Suprapubic skin (tissue), 4 donors: ENCODE measurements around the gene CFL1. TPM values are rescaled to one million over a fixed set of nuclear protein-coding genes. Genes with fewer than 3 reads are reported as not detected.

ENCODE experiments used
- DNase-seq, 2 donors: peaks; one replicate each; pipeline ENCODE4 v3.0.0-alpha.2; 2019; ENCODE audit warnings: low spot score in 2 of 2
- H3K27ac ChIP-seq: fragments of 200-600 bp; sonication (generic); one replicate; pipeline ENCODE4 v1.5.1; 2019
- H3K27me3 ChIP-seq: fragments of 200-600 bp; sonication (generic); one replicate; pipeline ENCODE4 v1.5.1; 2019
- H3K36me3 ChIP-seq: fragments of 200-600 bp; sonication (generic); one replicate; pipeline ENCODE4 v1.5.1; 2019
- H3K4me1 ChIP-seq: fragments of 200-600 bp; sonication (generic); one replicate; pipeline ENCODE4 v1.5.1; 2019
- H3K4me3 ChIP-seq: fragments of 200-600 bp; sonication (generic); one replicate; pipeline ENCODE4 v1.5.1; 2019; ENCODE audit warnings: mild to moderate bottlenecking
- H3K9me3 ChIP-seq: fragments of 200-600 bp; sonication (generic); one replicate; pipeline ENCODE4 v1.5.1; 2019
- EP300 ChIP-seq: sonication (generic); formaldehyde crosslinking; IDR thresholded peaks from one replicate; pipeline ENCODE4 v1.6.1; 2017; ENCODE audit warnings: antibody characterized with exemption
- POLR2A ChIP-seq, 2 donors: fragments of 450-650 bp; IDR thresholded peaks; one replicate each; pipeline ENCODE4 v1.6.1; 2017; ENCODE audit warnings: antibody characterized with exemption in 2 of 2, mild to moderate bottlenecking in 2 of 2, moderate library complexity in 2 of 2
- POLR2AphosphoS5 ChIP-seq, 3 donors: sonication (generic); formaldehyde crosslinking; IDR thresholded peaks; one replicate each; pipeline ENCODE4 v1.6.1; 2017; ENCODE audit warnings: antibody characterized with exemption in 3 of 3
- WGBS: methylation state at CpG from one replicate; pipeline ENCODE4 v1.1.5; 2018; 5-methylcytosine and 5-hydroxymethylcytosine counted together
- total RNA-seq, 4 donors: library from RNA; depleted of rRNA; stranded (reverse); fragments of >200 nt; gene quantifications; one replicate each; pipeline ENCODE4 v1.1.0, GENCODE V29; 2016
- TF ChIP-seq, protein P1 (sequence below), 2 donors: fragments of 200-600 bp in 1 of 2; fragments of 450-650 bp in 1 of 2; sonication (generic) in 1 of 2; IDR thresholded peaks; one replicate each; pipeline ENCODE4 v1.5.1; 2016 to 2019; ENCODE audit warnings: antibody characterized with exemption in 2 of 2, mild to moderate bottlenecking in 1 of 2, moderate library complexity in 1 of 2

Gene CFL1
- total RNA-seq, 4 donors from 2014 or later, result 331 to 608 (median 584) TPM

DNA sequence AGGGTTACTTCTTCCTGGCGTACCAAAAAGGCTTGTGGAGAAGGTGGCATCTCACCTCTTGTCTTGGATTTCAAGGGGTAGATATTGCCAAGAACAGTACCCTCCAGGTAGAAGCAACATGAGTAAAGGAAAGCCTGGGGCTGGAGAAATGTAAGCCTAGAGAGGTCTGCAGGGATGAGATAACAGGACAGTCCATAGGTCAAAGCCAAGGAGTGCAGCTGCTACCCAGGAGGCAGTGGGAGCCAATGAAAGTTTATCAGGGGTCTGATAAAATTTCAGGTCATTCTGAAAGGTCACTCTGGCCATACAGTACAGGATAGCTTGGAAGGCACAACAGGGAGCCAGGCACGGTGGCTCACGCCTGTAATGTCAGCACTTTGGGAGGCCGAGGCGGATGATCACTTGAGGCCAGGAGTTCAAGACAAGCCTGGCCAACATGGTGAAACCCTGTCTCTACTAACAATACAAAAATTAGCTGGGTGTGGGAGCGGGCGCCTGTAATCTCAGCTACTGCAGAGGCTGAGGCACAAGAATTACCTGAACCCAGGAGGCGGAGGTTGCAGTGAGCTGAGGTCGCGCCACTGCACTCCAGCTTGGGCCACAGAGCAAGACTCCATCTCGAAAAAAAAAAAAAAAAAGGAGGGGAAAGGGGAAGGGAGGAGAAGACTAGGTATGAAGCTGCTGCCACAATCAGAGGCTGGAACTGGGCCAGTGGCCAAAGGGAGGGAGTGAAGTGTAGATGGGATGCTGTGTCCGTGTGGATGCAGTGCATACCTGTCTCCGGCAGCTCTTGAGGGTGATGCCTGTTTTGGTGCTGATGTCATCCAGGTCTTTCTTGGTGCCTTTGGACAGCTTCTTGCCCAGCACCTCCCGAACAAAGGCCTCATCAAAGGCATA is 29.1 kb upstream of the CFL1 start:
- Histone ChIP-seq H3K9me3 (no peaks in the 10 kb centered on the region), H3K4me1 (peaks cover 43% of the 10 kb centered on the region), H3K27ac (peak overlapping the region; percentile 95), H3K36me3 (peaks cover 32% of the 10 kb centered on the region), H3K27me3 (no peaks in the 10 kb centered on the region), H3K4me3 (peak overlapping the region; percentile 65)
- DNase-seq, result no peak
- TF ChIP-seq, protein P1, sequence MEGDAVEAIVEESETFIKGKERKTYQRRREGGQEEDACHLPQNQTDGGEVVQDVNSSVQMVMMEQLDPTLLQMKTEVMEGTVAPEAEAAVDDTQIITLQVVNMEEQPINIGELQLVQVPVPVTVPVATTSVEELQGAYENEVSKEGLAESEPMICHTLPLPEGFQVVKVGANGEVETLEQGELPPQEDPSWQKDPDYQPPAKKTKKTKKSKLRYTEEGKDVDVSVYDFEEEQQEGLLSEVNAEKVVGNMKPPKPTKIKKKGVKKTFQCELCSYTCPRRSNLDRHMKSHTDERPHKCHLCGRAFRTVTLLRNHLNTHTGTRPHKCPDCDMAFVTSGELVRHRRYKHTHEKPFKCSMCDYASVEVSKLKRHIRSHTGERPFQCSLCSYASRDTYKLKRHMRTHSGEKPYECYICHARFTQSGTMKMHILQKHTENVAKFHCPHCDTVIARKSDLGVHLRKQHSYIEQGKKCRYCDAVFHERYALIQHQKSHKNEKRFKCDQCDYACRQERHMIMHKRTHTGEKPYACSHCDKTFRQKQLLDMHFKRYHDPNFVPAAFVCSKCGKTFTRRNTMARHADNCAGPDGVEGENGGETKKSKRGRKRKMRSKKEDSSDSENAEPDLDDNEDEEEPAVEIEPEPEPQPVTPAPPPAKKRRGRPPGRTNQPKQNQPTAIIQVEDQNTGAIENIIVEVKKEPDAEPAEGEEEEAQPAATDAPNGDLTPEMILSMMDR (IDR thresholded peaks at IDR 0.05), result no peak
- no peak for TF ChIP-seq POLR2A (IDR thresholded peaks at IDR 0.05)
- TF ChIP-seq POLR2AphosphoS5 (IDR thresholded peaks at IDR 0.05), result no peak
- no peak for TF ChIP-seq EP300
- whole genome bisulfite sequencing, result 80% methylated on average over 14 of the region's 14 CpGs

DNA sequence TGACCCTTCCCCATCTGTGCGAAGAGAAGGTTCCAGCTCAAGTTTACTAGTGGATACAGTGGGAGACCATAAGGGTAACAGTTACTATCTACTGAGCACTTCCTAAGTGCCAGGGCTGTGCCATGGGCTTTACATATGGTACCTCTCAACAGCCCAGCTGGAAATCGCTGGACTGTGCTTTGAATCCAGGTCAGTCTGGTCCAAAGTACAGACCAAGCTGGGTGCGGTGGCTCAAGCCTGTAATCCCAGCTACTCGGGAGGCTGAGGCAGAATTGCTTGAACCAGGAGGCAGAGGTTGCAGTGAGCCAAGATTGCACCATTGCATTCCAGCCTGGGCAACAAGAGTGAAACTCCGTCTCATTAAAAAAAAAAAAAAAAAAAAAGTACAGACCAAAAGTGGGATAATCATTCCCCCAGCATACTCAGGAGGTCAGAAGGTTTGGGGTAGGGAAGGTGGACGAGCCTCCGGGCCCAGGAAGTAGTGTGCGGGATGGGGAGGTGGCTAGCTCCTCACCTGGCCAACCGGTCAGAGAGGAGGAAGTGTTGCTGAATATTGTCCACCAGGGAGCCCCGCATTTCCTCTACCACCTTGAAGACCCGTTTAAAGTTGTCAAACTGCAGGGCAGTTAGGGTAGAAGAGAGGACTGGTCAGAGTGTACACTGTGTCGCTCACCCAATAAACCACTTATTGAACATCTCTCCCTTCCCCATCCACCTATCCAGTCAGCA is 28.0 kb upstream of the CFL1 start:
- no peaks in the 10 kb centered on the region for H3K27me3 ChIP-seq
- no peak overlapping the region for H3K27ac ChIP-seq
- H3K36me3 ChIP-seq, result peaks cover 33% of the 10 kb centered on the region
- no peak overlapping the region for H3K4me3 ChIP-seq
- no peaks in the 10 kb centered on the region for H3K9me3 ChIP-seq
- H3K4me1 ChIP-seq, result peaks cover 32% of the 10 kb centered on the region
- 85% methylated on average over 12 of the region's 12 CpGs for WGBS
- no peak for TF ChIP-seq POLR2AphosphoS5 (IDR thresholded peaks at IDR 0.05)
- TF ChIP-seq EP300, result no peak
- TF ChIP-seq, protein P1 (IDR thresholded peaks at IDR 0.05), result no peak
- TF ChIP-seq POLR2A (IDR thresholded peaks at IDR 0.05), result no peak
- no peak for DNase-seq

- Histone ChIP-seq H3K27me3 (no peaks in the 10 kb centered on the region), H3K9me3 (no peaks in the 10 kb centered on the region), H3K4me3 (no peak overlapping the region), H3K27ac (no peak overlapping the region), H3K4me1 (peaks cover 30% of the 10 kb centered on the region), H3K36me3 (peaks cover 33% of the 10 kb centered on the region)
- DNase-seq, result no peak
- TF ChIP-seq POLR2AphosphoS5 (IDR thresholded peaks at IDR 0.05) (no peak), EP300 (no peak), POLR2A (IDR thresholded peaks at IDR 0.05) (no peak)
- TF ChIP-seq, protein P1 (IDR thresholded peaks at IDR 0.05), result no peak
- 81% methylated on average over 6 of the region's 7 CpGs for WGBS
Observed at GRCh38 chr11:65885231-65885630, 27.3 kb upstream of the CFL1 start.

GRCh38 chr11:65884716-65885092 is 26.7 kb upstream of the CFL1 start:
- 21% methylated on average over 6 of the region's 9 CpGs for WGBS
- peaks cover 33% of the 10 kb centered on the region for H3K36me3 ChIP-seq
- H3K4me1 ChIP-seq, result peaks cover 25% of the 10 kb centered on the region
- no peak overlapping the region for H3K4me3 ChIP-seq
- no peaks in the 10 kb centered on the region for H3K9me3 ChIP-seq
- no peak overlapping the region for H3K27ac ChIP-seq
- TF ChIP-seq POLR2AphosphoS5 (IDR thresholded peaks at IDR 0.05) (peak in 1 of 3 donors; percentile 76), EP300 (no peak), POLR2A (IDR thresholded peaks at IDR 0.05) (no peak)
- TF ChIP-seq, protein P1 (IDR thresholded peaks at IDR 0.05), result peak; percentile 98
- H3K27me3 ChIP-seq, result no peaks in the 10 kb centered on the region
- no peak for DNase-seq
